Measurements from ENCODE around the gene PCDHGA1. TPM values are rescaled to one million over a fixed set of nuclear protein-coding genes. Genes with fewer than 3 reads are reported as not detected.

The PCDHGA1 gene
- total RNA-seq, 1 donor from 2014 or later: 0.15 TPM

DNA sequence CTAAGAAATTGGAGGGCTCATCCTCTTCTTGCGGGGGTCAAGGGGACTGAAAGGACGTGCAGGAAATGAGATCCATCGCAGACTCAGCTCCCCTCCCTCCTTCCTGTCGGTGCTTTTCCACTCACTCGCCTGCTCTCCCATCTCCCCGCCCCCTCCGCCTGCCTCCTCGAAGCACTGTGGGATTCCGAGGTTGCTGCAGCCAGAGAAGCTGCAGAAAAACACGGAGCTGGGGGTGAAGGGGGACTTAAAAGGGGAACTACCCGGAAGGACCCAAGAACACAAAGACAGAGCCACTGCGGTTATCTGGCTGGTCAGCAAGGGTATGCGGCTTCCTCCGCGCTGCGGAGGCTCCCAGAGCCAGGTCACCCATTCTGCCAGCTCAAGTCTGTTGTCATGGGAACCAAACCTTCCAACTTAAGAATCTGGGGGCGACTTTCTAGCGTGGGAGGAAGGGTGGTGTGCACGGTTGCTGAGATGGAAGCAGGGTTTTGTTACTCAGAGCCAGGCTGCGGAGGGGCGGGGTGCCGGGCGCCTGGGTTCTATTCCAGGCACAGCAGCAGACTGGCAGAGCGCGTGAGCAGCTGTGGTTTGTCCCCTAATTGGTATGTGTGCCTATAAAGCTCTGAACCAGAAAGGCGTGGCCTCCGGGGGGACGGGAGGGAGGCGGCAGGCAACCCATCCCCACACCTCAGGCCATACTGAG lies 183.5 kb downstream of the PCDHGA1 start:
- DNase-seq (ENCODE audit: low spot score): no peak
- H3K9me3 Mint-ChIP-seq (ENCODE audit: low read depth): no peaks in the 10 kb centered on the region
- no peaks in the 10 kb centered on the region for H3K27me3 Mint-ChIP-seq (ENCODE audit: low read depth)
- TF ChIP-seq, protein P1, sequence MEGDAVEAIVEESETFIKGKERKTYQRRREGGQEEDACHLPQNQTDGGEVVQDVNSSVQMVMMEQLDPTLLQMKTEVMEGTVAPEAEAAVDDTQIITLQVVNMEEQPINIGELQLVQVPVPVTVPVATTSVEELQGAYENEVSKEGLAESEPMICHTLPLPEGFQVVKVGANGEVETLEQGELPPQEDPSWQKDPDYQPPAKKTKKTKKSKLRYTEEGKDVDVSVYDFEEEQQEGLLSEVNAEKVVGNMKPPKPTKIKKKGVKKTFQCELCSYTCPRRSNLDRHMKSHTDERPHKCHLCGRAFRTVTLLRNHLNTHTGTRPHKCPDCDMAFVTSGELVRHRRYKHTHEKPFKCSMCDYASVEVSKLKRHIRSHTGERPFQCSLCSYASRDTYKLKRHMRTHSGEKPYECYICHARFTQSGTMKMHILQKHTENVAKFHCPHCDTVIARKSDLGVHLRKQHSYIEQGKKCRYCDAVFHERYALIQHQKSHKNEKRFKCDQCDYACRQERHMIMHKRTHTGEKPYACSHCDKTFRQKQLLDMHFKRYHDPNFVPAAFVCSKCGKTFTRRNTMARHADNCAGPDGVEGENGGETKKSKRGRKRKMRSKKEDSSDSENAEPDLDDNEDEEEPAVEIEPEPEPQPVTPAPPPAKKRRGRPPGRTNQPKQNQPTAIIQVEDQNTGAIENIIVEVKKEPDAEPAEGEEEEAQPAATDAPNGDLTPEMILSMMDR (IDR thresholded peaks at IDR 0.05): no peak
- H3K4me1 Mint-ChIP-seq (ENCODE audit: low read depth): peaks cover 87% of the 10 kb centered on the region
- peaks cover 10% of the 10 kb centered on the region for H3K36me3 Mint-ChIP-seq (ENCODE audit: low read depth)
- H3K4me3 Mint-ChIP-seq (ENCODE audit: unreplicated experiment): peak overlapping the region; percentile 73
- H3K27ac Mint-ChIP-seq (ENCODE audit: unreplicated experiment): peak overlapping the region; percentile 98

GRCh38 chr5:141514330-141515133 lies 184.2 kb downstream of the PCDHGA1 start:
- Mint-ChIP-seq H3K27ac (ENCODE audit: unreplicated experiment) (peak overlapping the region; percentile 98), H3K36me3 (ENCODE audit: low read depth) (peaks cover 10% of the 10 kb centered on the region), H3K27me3 (ENCODE audit: low read depth) (no peaks in the 10 kb centered on the region), H3K4me1 (ENCODE audit: low read depth) (peaks cover 87% of the 10 kb centered on the region), H3K4me3 (ENCODE audit: unreplicated experiment) (peak overlapping the region; percentile 73), H3K9me3 (ENCODE audit: low read depth) (no peaks in the 10 kb centered on the region)
- TF ChIP-seq, protein P1 (IDR thresholded peaks at IDR 0.05): no peak
- DNase-seq (ENCODE audit: low spot score): no peak

GRCh38 chr5:141515141-141515540 lies 184.8 kb downstream of the PCDHGA1 start:
- Mint-ChIP-seq H3K27me3 (ENCODE audit: low read depth) (no peaks in the 10 kb centered on the region), H3K4me1 (ENCODE audit: low read depth) (peaks cover 87% of the 10 kb centered on the region)

DNA sequence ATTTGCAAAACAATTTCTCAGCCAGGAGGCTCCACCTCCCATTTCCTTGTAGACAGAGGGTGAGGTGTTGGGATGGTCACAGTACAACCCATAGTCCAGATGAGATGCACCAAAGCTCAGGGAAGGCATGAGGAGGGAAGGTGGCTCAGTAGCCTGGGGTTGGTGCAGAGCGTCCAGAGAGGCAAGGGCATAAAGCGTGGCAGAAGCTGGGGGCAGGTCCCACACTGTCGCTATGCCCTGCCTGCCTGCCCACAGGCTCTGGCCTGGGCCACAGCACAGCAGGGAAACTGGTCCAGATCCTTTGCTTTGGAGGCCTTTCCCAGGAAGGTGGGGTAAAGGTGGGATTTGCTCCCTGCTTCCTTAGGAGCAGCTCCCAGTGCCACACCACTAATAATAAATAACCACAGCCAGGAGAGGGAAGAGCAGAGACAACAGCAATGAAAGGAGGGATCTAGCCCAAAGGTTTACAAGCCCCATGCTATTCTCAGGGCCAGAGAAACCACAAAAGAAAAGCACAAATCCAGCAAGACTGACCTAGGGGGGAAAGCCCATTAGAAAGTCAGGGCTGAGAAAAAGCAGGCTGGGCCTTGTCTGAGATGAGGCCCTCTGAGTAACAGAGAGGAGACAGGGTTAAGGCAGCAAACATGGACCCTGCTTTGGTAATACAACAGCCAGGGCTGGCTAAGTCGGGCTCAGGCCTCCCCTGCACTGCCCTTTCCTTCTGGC lies 185.8 kb downstream of the PCDHGA1 start:
- H3K4me3 Mint-ChIP-seq (ENCODE audit: unreplicated experiment): no peak overlapping the region
- H3K9me3 Mint-ChIP-seq (ENCODE audit: low read depth): no peaks in the 10 kb centered on the region
- peak overlapping the region; percentile 98 for H3K27ac Mint-ChIP-seq (ENCODE audit: unreplicated experiment)
- TF ChIP-seq, protein P1 (IDR thresholded peaks at IDR 0.05): no peak
- peaks cover 10% of the 10 kb centered on the region for H3K36me3 Mint-ChIP-seq (ENCODE audit: low read depth)
- H3K27me3 Mint-ChIP-seq (ENCODE audit: low read depth): no peaks in the 10 kb centered on the region
- no peak for DNase-seq (ENCODE audit: low spot score)
- H3K4me1 Mint-ChIP-seq (ENCODE audit: low read depth): peaks cover 94% of the 10 kb centered on the region

More at GRCh38 chr5:141515141-141515540, 184.8 kb downstream of the PCDHGA1 start:
- Mint-ChIP-seq H3K36me3 (ENCODE audit: low read depth) (peaks cover 10% of the 10 kb centered on the region), H3K4me3 (ENCODE audit: unreplicated experiment) (no peak overlapping the region), H3K27ac (ENCODE audit: unreplicated experiment) (peak overlapping the region; percentile 98), H3K9me3 (ENCODE audit: low read depth) (no peaks in the 10 kb centered on the region)
- no peak for DNase-seq (ENCODE audit: low spot score)
- TF ChIP-seq, protein P1 (IDR thresholded peaks at IDR 0.05): no peak

DNA sequence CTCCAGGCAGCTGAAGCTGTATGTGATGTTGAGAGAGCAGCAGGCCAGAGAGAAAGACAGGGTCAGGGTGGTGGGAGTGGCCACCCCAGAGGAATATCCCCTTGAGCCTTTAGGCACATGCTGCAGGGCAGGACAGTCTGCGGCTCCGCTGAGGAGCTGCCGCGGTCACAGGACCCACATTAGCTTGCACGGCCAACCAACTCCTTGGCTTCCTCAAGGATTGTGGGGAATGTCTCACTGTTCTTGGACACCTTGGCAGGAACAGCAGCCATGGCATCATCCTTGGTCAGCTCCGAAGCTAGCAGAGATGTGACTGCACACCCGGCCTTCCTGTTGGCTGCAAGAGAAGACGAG lies 186.3 kb downstream of the PCDHGA1 start:
- Mint-ChIP-seq H3K9me3 (ENCODE audit: low read depth) (no peaks in the 10 kb centered on the region), H3K4me3 (ENCODE audit: unreplicated experiment) (no peak overlapping the region), H3K27me3 (ENCODE audit: low read depth) (no peaks in the 10 kb centered on the region), H3K36me3 (ENCODE audit: low read depth) (peaks cover 5% of the 10 kb centered on the region), H3K4me1 (ENCODE audit: low read depth) (peaks cover 96% of the 10 kb centered on the region), H3K27ac (ENCODE audit: unreplicated experiment) (peak overlapping the region; percentile 98)
- no peak for DNase-seq (ENCODE audit: low spot score)
- TF ChIP-seq, protein P1 (IDR thresholded peaks at IDR 0.05): no peak
